PFSK-1 (cell line): ENCODE measurements around the gene MFSD12.

Experiments used
- FOXP2 ChIP-seq: optimal IDR thresholded peaks from 2 replicates; pipeline ENCODE3; 2011; ENCODE audit warnings: borderline replicate concordance, control low read depth, inconsistent platforms; ENCODE audit not compliant: insufficient read depth; ENCODE audit errors: extremely low read length, extremely low read depth
- POLR2AphosphoS5 ChIP-seq: IDR thresholded peaks from 2 replicates; pipeline ENCODE4 v1.6.1; 2012; ENCODE audit warnings: low read depth, mild to moderate bottlenecking, control low read depth, low read length, moderate library complexity
- REST ChIP-seq, 2 experiments: IDR thresholded peaks; 2 replicates each; pipeline versions ENCODE4 v1.6.1 to v1.8.0; 2011 to 2012; ENCODE audit warnings: low read depth in 2 of 2, low read length in 2 of 2, control low read depth in 1 of 2, inconsistent platforms in 1 of 2, mild to moderate bottlenecking in 1 of 2, moderate library complexity in 1 of 2; ENCODE audit not compliant: insufficient read depth in 1 of 2
- SIN3A ChIP-seq: IDR thresholded peaks from 2 replicates; pipeline ENCODE4 v1.6.1; 2012; ENCODE audit warnings: mild to moderate bottlenecking, low read length, moderate library complexity, borderline replicate concordance; ENCODE audit not compliant: insufficient read depth
- TAF1 ChIP-seq: IDR thresholded peaks from 2 replicates; pipeline ENCODE4 v1.6.1; 2012; ENCODE audit warnings: low read length, control low read depth, borderline replicate concordance; ENCODE audit not compliant: insufficient read depth

The MFSD12 gene

GRCh38 chr19:3523361-3524077 lies 33.9 kb downstream of the MFSD12 start:
- no peak for TF ChIP-seq SIN3A

GRCh38 chr19:3522421-3523360 lies 34.7 kb downstream of the MFSD12 start:
- no peak for TF ChIP-seq TAF1
- no peak for TF ChIP-seq SIN3A
- no peak for TF ChIP-seq FOXP2
- no peak for TF ChIP-seq REST (IDR thresholded peaks at IDR 0.05; ENCODE audit: insufficient read depth in 1 of 2, low read depth in 2 of 2, low read length in 2 of 2)
- no peak for TF ChIP-seq POLR2AphosphoS5

- TF ChIP-seq SIN3A (no peak), TAF1 (no peak), REST (IDR thresholded peaks at IDR 0.05; ENCODE audit: insufficient read depth in 1 of 2, low read depth in 2 of 2, low read length in 2 of 2) (no peak), FOXP2 (no peak), POLR2AphosphoS5 (no peak)
Observed at GRCh38 chr19:3521104-3521445, 36.3 kb downstream of the MFSD12 start.

GRCh38 chr19:3520166-3521103 lies 37.0 kb downstream of the MFSD12 start:
- TF ChIP-seq REST (IDR thresholded peaks at IDR 0.05; ENCODE audit: insufficient read depth in 1 of 2, low read depth in 2 of 2, low read length in 2 of 2): no peak
- no peak for TF ChIP-seq SIN3A
- TF ChIP-seq TAF1: no peak
- no peak for TF ChIP-seq POLR2AphosphoS5
- TF ChIP-seq FOXP2: no peak

- TF ChIP-seq FOXP2 (no peak), REST (IDR thresholded peaks at IDR 0.05; ENCODE audit: insufficient read depth in 1 of 2, low read depth in 2 of 2, low read length in 2 of 2) (no peak), POLR2AphosphoS5 (no peak), SIN3A (no peak), TAF1 (no peak)
Observed at GRCh38 chr19:3519126-3519525, 38.3 kb downstream of the MFSD12 start.
